ENCODE results near the gene RASSF5.

RASSF5 gene

DNA sequence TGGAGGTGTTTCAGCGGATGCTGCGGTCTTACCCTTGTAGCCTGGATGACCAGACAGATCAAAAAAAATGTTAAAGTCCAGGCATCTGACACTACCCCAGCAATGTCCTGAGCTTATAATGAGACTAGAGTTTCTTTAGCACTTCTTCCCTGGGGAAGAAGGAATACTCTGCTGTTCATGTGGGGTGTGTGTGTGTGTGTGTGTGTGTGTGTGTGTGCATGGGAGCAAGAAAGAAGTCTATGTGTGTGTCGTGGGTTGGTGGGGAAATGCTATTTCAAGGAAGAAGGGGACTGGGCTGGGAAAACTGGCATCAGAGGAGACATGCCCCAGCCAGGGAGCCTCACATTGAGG lies 3.0 kb upstream of the RASSF5 start:
- Histone ChIP-seq H3K4me3 (ENCODE audit: insufficient read depth, low read depth, low read length, poor library complexity, severe bottlenecking) (no peak overlapping the region), H3K4me1 (ENCODE audit: control insufficient read depth, insufficient read depth, low read length, poor library complexity, severe bottlenecking) (peaks cover 13% of the 10 kb centered on the region), H3K36me3 (ENCODE audit: control insufficient read depth, insufficient read depth, low read length) (peaks cover 9% of the 10 kb centered on the region), H3K27me3 (replicated peaks; ENCODE audit: control insufficient read depth, insufficient read depth, low read length, poor library complexity, severe bottlenecking) (peaks cover 7% of the 10 kb centered on the region), H3K9me3 (ENCODE audit: control insufficient read depth, low read length) (no peaks in the 10 kb centered on the region), H3K27ac (ENCODE audit: insufficient read depth, low read length, poor library complexity, severe bottlenecking) (no peak overlapping the region)
- DNase-seq = no peak

DNA sequence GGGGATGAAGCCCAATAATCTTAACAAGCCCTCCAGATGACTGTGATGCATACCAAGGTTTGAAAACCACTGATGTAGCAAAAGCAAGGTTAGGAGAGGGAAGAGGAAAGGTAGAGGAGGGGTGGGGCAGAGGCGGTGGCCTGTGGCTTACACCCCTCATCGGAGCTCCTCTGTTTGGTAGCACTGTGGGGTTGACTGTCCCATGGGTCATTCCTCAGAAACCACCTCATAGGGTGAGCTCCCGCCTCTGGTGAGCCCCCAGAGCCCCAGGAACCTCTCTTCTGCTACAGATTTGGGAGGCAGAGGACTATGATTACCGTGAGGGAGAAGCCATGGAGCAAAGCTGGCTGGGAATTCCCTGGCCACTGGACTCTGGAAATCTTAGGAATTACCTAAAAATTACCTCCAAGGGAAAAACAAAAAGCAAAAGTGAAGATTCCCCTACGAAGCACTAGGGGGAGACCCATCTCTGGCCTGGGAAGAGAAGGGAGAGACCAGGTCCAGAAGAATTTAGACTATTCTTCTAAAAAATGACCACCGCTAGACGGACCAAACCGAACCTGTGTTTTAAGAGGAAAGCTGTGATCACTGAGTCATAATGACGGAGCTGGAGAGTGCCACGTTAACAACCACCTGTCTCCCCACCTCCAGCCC lies 1.5 kb upstream of the RASSF5 start:
- H3K27ac ChIP-seq (ENCODE audit: insufficient read depth, low read length, poor library complexity, severe bottlenecking) = no peak overlapping the region
- no peaks in the 10 kb centered on the region for H3K9me3 ChIP-seq (ENCODE audit: control insufficient read depth, low read length)
- no peak for DNase-seq
- H3K27me3 ChIP-seq (replicated peaks; ENCODE audit: control insufficient read depth, insufficient read depth, low read length, poor library complexity, severe bottlenecking) = peaks cover 7% of the 10 kb centered on the region
- peaks cover 3% of the 10 kb centered on the region for H3K36me3 ChIP-seq (ENCODE audit: control insufficient read depth, insufficient read depth, low read length)
- no peak overlapping the region for H3K4me3 ChIP-seq (ENCODE audit: insufficient read depth, low read depth, low read length, poor library complexity, severe bottlenecking)
- peaks cover 13% of the 10 kb centered on the region for H3K4me1 ChIP-seq (ENCODE audit: control insufficient read depth, insufficient read depth, low read length, poor library complexity, severe bottlenecking)

DNA sequence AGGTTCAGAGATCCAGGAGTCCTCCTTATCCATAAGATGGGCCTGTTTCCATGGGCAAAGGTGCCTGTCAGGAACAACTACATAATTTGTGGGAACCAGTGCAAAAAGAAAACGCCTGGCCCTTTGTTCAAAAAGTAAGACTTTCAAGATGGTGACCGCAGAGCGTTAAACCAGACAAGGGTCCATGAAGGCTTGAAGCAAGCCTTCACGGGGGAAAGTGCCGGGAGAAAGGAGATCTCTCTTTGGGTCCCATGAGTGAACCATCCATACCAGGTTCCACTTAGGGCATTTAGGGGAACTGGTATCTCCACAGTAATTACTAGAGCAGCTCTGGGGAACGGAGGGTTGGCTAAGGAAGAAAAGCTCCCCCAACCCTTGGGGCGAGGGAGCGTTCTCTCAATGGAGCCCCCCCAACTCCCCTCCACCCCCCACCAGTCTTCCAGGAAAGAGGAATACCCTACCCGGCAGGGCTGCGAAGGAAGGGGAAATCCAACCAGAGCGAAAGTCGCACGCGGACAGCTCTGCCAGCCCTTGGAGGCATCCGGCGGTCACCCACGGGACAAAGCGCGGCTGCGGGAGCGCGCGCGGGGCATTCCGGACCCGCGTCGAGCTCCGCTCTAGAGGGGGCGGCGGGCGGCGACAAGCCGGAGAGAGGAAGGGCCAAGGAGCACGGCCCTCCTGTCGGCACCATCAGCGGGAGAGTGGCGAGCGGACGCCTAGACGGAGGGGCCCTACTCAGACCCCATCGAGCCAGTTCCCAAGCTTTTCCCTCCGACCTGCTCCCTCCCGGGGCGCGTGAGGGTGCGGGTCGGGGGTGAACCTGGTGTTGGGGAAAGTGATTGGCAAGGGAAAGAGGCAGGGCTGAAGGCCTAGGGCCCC lies 687 bp upstream of the RASSF5 start:
- Histone ChIP-seq H3K27me3 (replicated peaks; ENCODE audit: control insufficient read depth, insufficient read depth, low read length, poor library complexity, severe bottlenecking) (peaks cover 7% of the 10 kb centered on the region), H3K9me3 (ENCODE audit: control insufficient read depth, low read length) (no peaks in the 10 kb centered on the region), H3K36me3 (ENCODE audit: control insufficient read depth, insufficient read depth, low read length) (no peaks in the 10 kb centered on the region), H3K4me1 (ENCODE audit: control insufficient read depth, insufficient read depth, low read length, poor library complexity, severe bottlenecking) (peaks cover 13% of the 10 kb centered on the region), H3K27ac (ENCODE audit: insufficient read depth, low read length, poor library complexity, severe bottlenecking) (no peak overlapping the region), H3K4me3 (ENCODE audit: insufficient read depth, low read depth, low read length, poor library complexity, severe bottlenecking) (peak overlapping the region; percentile 62)
- DNase-seq = peak in 1 of 3 donors; percentile 8

DNA sequence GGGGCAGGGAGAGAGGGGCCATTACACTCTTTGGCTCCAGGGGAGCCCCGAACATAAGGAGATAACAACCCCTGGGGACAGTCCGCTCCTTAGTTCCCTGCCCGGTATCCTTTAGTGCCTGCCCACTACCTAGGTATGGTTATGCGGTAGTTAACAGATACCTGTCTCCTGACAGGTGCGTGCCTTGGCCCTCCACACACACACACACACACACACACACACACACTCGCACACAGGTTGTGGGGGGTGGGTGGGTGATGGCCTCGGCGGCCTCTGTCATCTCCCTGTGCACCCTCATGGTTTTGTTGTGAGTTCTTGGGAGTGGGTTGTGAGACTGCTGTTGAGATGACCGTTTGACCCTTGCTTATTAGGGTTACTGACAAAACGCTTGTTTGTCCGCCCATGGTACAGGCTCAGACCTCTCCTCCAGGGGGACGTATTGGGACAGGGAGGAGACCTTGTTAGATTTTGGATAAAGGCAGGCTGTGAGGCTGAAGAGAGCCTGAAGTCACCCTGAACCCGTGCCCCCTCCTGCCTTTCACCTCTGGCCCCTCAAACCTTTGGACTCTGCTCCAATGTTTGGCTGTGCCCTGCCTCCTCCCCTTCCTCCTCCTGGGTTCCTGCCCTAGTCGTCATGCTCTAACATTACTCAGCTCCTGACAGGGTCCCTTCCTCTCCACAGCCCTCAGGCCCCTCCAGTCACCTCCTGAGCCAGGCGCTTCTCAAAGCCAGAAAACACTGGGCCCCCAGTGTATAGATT lies 979 bp downstream of the RASSF5 start:
- Histone ChIP-seq H3K4me1 (ENCODE audit: control insufficient read depth, insufficient read depth, low read length, poor library complexity, severe bottlenecking) (peaks cover 13% of the 10 kb centered on the region), H3K4me3 (ENCODE audit: insufficient read depth, low read depth, low read length, poor library complexity, severe bottlenecking) (peak overlapping the region; percentile 62), H3K36me3 (ENCODE audit: control insufficient read depth, insufficient read depth, low read length) (no peaks in the 10 kb centered on the region), H3K27me3 (replicated peaks; ENCODE audit: control insufficient read depth, insufficient read depth, low read length, poor library complexity, severe bottlenecking) (peaks cover 7% of the 10 kb centered on the region), H3K27ac (ENCODE audit: insufficient read depth, low read length, poor library complexity, severe bottlenecking) (no peak overlapping the region), H3K9me3 (ENCODE audit: control insufficient read depth, low read length) (no peaks in the 10 kb centered on the region)
- DNase-seq = no peak

DNA sequence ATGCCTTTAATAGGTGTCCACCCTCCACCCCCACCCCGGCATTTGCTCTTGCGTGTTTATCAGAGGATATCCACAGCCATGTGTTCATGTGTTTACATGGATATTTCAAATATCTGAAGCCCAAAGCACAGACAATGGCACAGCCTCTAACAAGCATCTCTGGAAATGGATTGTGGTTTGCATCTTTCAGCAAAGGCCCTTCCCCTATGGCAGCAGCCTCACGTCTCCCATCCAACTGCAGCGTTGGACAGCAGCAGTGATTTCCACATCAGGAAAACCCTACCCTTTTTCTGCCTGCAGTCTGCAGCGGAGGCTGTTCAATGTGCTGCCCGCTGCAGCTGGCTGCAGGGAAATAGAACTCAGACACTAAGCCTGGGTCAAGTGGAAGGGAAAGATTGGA lies 1.6 kb downstream of the RASSF5 start:
- H3K9me3 ChIP-seq (ENCODE audit: control insufficient read depth, low read length) = no peaks in the 10 kb centered on the region
- H3K27ac ChIP-seq (ENCODE audit: insufficient read depth, low read length, poor library complexity, severe bottlenecking) = no peak overlapping the region
- H3K4me1 ChIP-seq (ENCODE audit: control insufficient read depth, insufficient read depth, low read length, poor library complexity, severe bottlenecking) = peaks cover 10% of the 10 kb centered on the region
- H3K27me3 ChIP-seq (replicated peaks; ENCODE audit: control insufficient read depth, insufficient read depth, low read length, poor library complexity, severe bottlenecking) = peaks cover 7% of the 10 kb centered on the region
- H3K4me3 ChIP-seq (ENCODE audit: insufficient read depth, low read depth, low read length, poor library complexity, severe bottlenecking) = no peak overlapping the region
- DNase-seq = no peak
- H3K36me3 ChIP-seq (ENCODE audit: control insufficient read depth, insufficient read depth, low read length) = no peaks in the 10 kb centered on the region

DNA sequence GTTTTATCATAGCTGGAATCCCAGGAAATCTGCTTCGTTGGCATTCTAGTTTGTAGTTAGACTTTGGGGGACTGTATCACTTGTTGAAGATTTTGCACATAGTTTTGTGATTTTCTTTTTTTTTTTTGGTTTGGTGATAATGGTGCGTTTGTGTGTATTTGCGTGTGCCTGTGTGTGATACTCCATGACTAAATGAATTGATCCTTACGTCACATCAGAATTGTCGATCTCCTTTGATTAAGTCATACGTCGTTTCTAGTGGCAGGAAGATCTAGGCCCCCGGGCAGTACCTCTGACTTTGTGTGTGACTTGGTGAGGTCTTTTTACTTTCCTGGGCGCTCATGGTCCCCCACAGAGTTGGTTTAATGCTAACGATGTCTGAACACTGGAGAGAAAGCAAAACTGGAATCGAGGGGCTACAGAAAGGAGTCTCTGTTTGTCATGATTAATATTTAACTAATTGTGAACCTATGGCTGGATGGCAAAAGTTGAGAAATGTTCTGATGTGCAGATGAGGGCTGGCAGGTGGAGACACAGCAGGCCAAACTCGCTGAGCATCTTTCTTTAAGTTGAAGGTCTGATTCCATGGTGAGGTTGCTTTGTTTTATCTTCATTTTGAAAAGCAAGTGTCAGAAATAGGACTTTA lies 2.4 kb downstream of the RASSF5 start:
- H3K27ac ChIP-seq (ENCODE audit: insufficient read depth, low read length, poor library complexity, severe bottlenecking) = no peak overlapping the region
- DNase-seq = no peak
- H3K9me3 ChIP-seq (ENCODE audit: control insufficient read depth, low read length) = no peaks in the 10 kb centered on the region
- no peaks in the 10 kb centered on the region for H3K36me3 ChIP-seq (ENCODE audit: control insufficient read depth, insufficient read depth, low read length)
- peaks cover 10% of the 10 kb centered on the region for H3K4me1 ChIP-seq (ENCODE audit: control insufficient read depth, insufficient read depth, low read length, poor library complexity, severe bottlenecking)
- H3K4me3 ChIP-seq (ENCODE audit: insufficient read depth, low read depth, low read length, poor library complexity, severe bottlenecking) = no peak overlapping the region
- H3K27me3 ChIP-seq (replicated peaks; ENCODE audit: control insufficient read depth, insufficient read depth, low read length, poor library complexity, severe bottlenecking) = peaks cover 7% of the 10 kb centered on the region

DNA sequence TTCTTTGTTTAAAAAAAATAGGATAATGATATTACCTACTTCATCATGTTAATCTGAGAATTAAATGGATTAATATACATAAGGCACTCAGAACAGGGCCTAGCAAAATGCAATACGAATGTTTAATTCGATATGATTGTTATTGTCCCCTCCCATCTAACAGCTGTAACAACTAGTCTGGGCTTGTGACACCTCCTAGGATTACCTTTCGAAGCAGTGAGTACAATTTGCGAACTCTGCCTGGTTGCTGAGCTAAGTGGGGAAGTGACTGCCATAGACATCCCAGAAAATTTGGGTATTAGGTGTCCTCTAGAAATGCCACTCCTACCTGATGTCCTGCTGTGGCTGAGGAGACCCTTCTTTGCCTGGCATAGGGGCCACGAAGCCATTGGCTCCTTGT lies 3.0 kb downstream of the RASSF5 start:
- Histone ChIP-seq H3K4me3 (ENCODE audit: insufficient read depth, low read depth, low read length, poor library complexity, severe bottlenecking) (no peak overlapping the region), H3K36me3 (ENCODE audit: control insufficient read depth, insufficient read depth, low read length) (no peaks in the 10 kb centered on the region), H3K27ac (ENCODE audit: insufficient read depth, low read length, poor library complexity, severe bottlenecking) (no peak overlapping the region), H3K27me3 (replicated peaks; ENCODE audit: control insufficient read depth, insufficient read depth, low read length, poor library complexity, severe bottlenecking) (peaks cover 7% of the 10 kb centered on the region), H3K9me3 (ENCODE audit: control insufficient read depth, low read length) (no peaks in the 10 kb centered on the region), H3K4me1 (ENCODE audit: control insufficient read depth, insufficient read depth, low read length, poor library complexity, severe bottlenecking) (peaks cover 10% of the 10 kb centered on the region)
- no peak for DNase-seq

DNA sequence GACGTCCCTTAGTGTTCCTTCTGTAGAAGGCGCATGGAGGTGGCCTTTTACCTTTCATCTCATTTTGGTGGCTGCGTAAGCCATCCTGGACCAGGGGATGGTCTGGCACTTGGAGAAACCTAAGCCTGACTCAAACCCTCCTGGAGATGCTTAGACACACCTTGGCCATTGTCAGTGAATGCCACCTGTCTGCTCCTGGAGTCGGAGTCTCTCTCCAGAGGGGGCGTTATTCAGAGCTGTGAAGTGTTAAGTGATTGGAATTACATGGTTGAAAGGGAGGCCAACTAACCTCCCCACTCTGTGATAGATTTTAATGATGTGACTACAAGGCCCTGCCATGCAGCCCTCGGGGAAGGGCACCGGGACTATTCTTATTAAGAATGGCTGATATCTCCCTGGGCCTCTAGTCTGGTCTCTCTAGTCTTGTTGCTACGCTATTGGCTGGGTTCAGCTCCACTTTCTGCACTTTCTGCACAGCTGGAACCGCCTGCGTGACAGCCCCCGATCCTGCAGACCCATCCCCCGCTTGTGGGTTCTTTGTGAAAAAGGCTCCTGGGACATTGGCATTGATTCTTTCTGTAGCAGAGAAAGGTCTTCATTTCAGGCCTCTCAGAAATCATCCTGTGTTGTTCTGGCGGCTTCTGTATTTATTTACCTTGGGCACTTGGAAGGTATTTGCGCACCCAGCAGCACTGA lies 4.2 kb downstream of the RASSF5 start:
- peaks cover 7% of the 10 kb centered on the region for H3K27me3 ChIP-seq (replicated peaks; ENCODE audit: control insufficient read depth, insufficient read depth, low read length, poor library complexity, severe bottlenecking)
- DNase-seq = no peak
- no peaks in the 10 kb centered on the region for H3K9me3 ChIP-seq (ENCODE audit: control insufficient read depth, low read length)
- H3K27ac ChIP-seq (ENCODE audit: insufficient read depth, low read length, poor library complexity, severe bottlenecking) = no peak overlapping the region
- H3K36me3 ChIP-seq (ENCODE audit: control insufficient read depth, insufficient read depth, low read length) = no peaks in the 10 kb centered on the region
- H3K4me3 ChIP-seq (ENCODE audit: insufficient read depth, low read depth, low read length, poor library complexity, severe bottlenecking) = no peak overlapping the region
- H3K4me1 ChIP-seq (ENCODE audit: control insufficient read depth, insufficient read depth, low read length, poor library complexity, severe bottlenecking) = peaks cover 10% of the 10 kb centered on the region

DNA sequence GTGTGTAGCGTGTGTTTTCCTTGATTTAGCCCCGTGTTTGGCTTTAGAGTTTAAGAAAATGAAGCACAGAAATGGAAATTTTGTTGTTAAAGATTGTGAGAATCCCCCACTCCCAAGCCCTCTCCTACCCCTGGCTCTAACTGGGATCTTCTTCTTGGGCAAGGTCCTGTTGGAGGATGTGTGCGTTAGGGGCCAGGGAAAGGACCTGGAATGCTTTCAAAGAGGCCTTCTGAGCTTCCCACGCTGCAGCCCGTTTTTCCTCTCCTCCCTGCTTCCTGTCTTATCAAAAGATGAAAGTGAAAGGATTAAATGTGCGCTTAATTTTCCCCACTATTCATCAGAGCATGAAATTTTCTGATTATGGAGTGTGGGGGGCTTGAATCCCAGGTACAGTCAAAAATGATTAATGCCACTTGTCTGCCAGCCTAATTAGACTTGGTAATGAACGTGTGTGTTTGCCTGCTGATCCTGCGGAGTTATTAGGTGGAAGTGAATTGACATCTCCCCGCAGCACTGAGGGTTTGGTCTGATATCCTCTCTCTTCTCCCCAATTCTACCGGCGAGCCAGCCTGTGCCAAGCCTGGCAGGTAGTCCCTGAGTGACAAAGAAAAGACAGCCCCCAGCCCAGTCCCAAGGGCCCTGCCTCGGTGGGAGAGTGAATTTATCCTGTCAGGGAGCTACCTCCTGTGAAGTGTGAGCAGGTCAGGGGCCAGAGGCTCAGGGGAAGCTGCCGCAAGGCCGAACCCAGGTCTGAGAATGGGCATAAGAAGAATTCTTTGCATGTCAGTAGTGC lies 4.9 kb downstream of the RASSF5 start:
- Histone ChIP-seq H3K4me3 (ENCODE audit: insufficient read depth, low read depth, low read length, poor library complexity, severe bottlenecking) (no peak overlapping the region), H3K4me1 (ENCODE audit: control insufficient read depth, insufficient read depth, low read length, poor library complexity, severe bottlenecking) (peaks cover 10% of the 10 kb centered on the region), H3K27ac (ENCODE audit: insufficient read depth, low read length, poor library complexity, severe bottlenecking) (no peak overlapping the region), H3K36me3 (ENCODE audit: control insufficient read depth, insufficient read depth, low read length) (no peaks in the 10 kb centered on the region), H3K27me3 (replicated peaks; ENCODE audit: control insufficient read depth, insufficient read depth, low read length, poor library complexity, severe bottlenecking) (peaks cover 7% of the 10 kb centered on the region), H3K9me3 (ENCODE audit: control insufficient read depth, low read length) (no peaks in the 10 kb centered on the region)
- DNase-seq = no peak

Data from effector memory CD4-positive, alpha-beta T cell (primary cell).